H1 (cell line): ENCODE results near the gene KANSL1. TPM values are rescaled to one million over a fixed set of nuclear protein-coding genes. Genes with fewer than 3 reads are reported as not detected.

Experiments used
- CTCF ChIA-PET: fragments of 300-600 bp; sonication (Branson Sonifier 250); formaldehyde crosslinking; loops from one replicate; lab custom pipeline; 2021; ENCODE audit not compliant: partially characterized antibody; lab: Charles Lee
- POLR2A ChIA-PET: fragments of 300-600 bp; sonication (Branson Sonifier 250); formaldehyde crosslinking; loops from one replicate; lab custom pipeline; 2021; ENCODE audit warnings: inconsistent platforms; ENCODE audit not compliant: partially characterized antibody; lab: Charles Lee
- DNase-seq, 2 experiments: peaks; one replicate each; pipeline versions ENCODE4 v3.0.0 to v3.0.0-alpha.2; 2010 to 2022; ENCODE audit warnings: low spot score in 2 of 2, low read depth in 1 of 2, mixed read lengths in 1 of 2
- FAIRE-seq: peaks from 2 replicates; lab custom pipeline; 2011; peaks lifted over from hg19 to GRCh38; lab: Jason Lieb, UNC
- H2AFZ ChIP-seq: 2 replicates; pipeline ENCODE4 v1.8.1; 2012; ENCODE audit warnings: low read length, inconsistent platforms
- H2AK5ac ChIP-seq: 2 replicates; pipeline ENCODE4 v1.6.1; 2013; ENCODE audit warnings: low read depth, low read length
- H2BK120ac ChIP-seq: replicated peaks from 2 replicates; pipeline ENCODE3; 2013; ENCODE audit warnings: low read depth, low read length, inconsistent platforms
- H2BK12ac ChIP-seq: 2 replicates; pipeline ENCODE4 v1.6.1; 2013; ENCODE audit warnings: low read depth, low read length
- H2BK15ac ChIP-seq: 2 replicates; pipeline ENCODE4 v1.6.1; 2013; ENCODE audit warnings: low read length
- H2BK20ac ChIP-seq: 2 replicates; pipeline ENCODE4 v1.6.1; 2013; ENCODE audit warnings: low read length
- H2BK5ac ChIP-seq: 2 replicates; pipeline ENCODE4 v1.6.1; 2013; ENCODE audit warnings: low read depth, low read length
- H3K14ac ChIP-seq: 2 replicates; pipeline ENCODE4 v1.6.1; 2013; ENCODE audit warnings: inconsistent platforms; ENCODE audit not compliant: insufficient read length
- H3K18ac ChIP-seq: 2 replicates; pipeline ENCODE4 v1.6.1; 2013; ENCODE audit warnings: low read length; ENCODE audit errors: extremely low read depth
- H3K23ac ChIP-seq: 2 replicates; pipeline ENCODE4 v1.6.1; 2013; ENCODE audit warnings: inconsistent platforms; ENCODE audit not compliant: insufficient read length
- H3K23me2 ChIP-seq: 2 replicates; pipeline ENCODE4 v1.6.1; 2013; ENCODE audit warnings: low read depth, low read length
- H3K27ac ChIP-seq: 2 replicates; pipeline ENCODE4 v1.6.1; 2011; ENCODE audit warnings: low read depth, low read length, inconsistent platforms
- H3K27me3 ChIP-seq, 4 experiments: replicated peaks in 1 of 4; 1 replicate in 1 of 4; 2 replicates in 3 of 4; pipeline versions ENCODE4 v1.6.1 to v1.8.1; 2011 to 2013; ENCODE audit warnings: low read length in 3 of 4, mild to moderate bottlenecking in 3 of 4, inconsistent platforms in 2 of 4, mixed read lengths in 2 of 4, moderate library complexity in 1 of 4; ENCODE audit not compliant: control insufficient read depth in 3 of 4, insufficient read depth in 3 of 4; ENCODE audit errors: extremely low read depth in 1 of 4
- H3K36me3 ChIP-seq, 4 experiments: 2 replicates each; pipeline versions ENCODE4 v1.6.1 to v1.8.1; 2011 to 2013; ENCODE audit warnings: mild to moderate bottlenecking in 4 of 4, low read length in 3 of 4, moderate library complexity in 2 of 4, control low read depth in 1 of 4, inconsistent platforms in 1 of 4; ENCODE audit not compliant: insufficient read depth in 4 of 4, control insufficient read depth in 2 of 4
- H3K4ac ChIP-seq: replicated peaks from 2 replicates; pipeline ENCODE3; 2013; ENCODE audit warnings: low read length, low read depth, mixed read lengths, inconsistent platforms; ENCODE audit not compliant: insufficient read length
- H3K4me1 ChIP-seq, 4 experiments: replicated peaks in 1 of 4; 1 replicate in 1 of 4; 2 replicates in 3 of 4; pipeline versions ENCODE4 v1.6.1 to v1.8.1; 2011 to 2013; ENCODE audit warnings: low read length in 3 of 4, inconsistent platforms in 2 of 4, mixed read lengths in 1 of 4; ENCODE audit not compliant: insufficient read depth in 4 of 4, control insufficient read depth in 3 of 4
- H3K4me2 ChIP-seq, 2 experiments: 2 replicates each; pipeline versions ENCODE4 v1.6.1 to v1.8.1; 2011 to 2013; ENCODE audit warnings: low read depth in 2 of 2, low read length in 2 of 2, control low read depth in 1 of 2, inconsistent platforms in 1 of 2, mild to moderate bottlenecking in 1 of 2; ENCODE audit not compliant: insufficient read depth in 1 of 2
- H3K4me3 ChIP-seq, 4 experiments: fragments of 200-600, 300-600 bp in 1 of 4; sonication (generic), shearing (Covaris generic), sonication (Bioruptor Twin) in 1 of 4; 2 replicates each; pipeline versions ENCODE4 v1.5.1 to v1.8.1; 2011 to 2016; ENCODE audit warnings: low read length in 4 of 4, low read depth in 3 of 4, control low read depth in 2 of 4, inconsistent platforms in 2 of 4, mild to moderate bottlenecking in 2 of 4, mixed read lengths in 1 of 4, moderate library complexity in 1 of 4; ENCODE audit not compliant: insufficient read depth in 2 of 4; ENCODE audit errors: extremely low read depth in 1 of 4
- H3K56ac ChIP-seq: replicated peaks from 2 replicates; pipeline ENCODE3; 2013; ENCODE audit warnings: low read depth, mild to moderate bottlenecking, mixed read lengths, low read length, inconsistent platforms; ENCODE audit not compliant: insufficient read length
- H3K79me1 ChIP-seq: 2 replicates; pipeline ENCODE4 v1.6.1; 2013; ENCODE audit warnings: low read depth, low read length, control low read depth
- H3K79me2 ChIP-seq, 2 experiments: 2 replicates each; pipeline versions ENCODE4 v1.6.1 to v1.8.1; 2012 to 2013; ENCODE audit warnings: low read length in 2 of 2, mild to moderate bottlenecking in 2 of 2, inconsistent platforms in 1 of 2; ENCODE audit not compliant: insufficient read depth in 2 of 2, control insufficient read depth in 1 of 2
- H3K9ac ChIP-seq, 4 experiments: replicated peaks in 1 of 4; 1 replicate in 1 of 4; 2 replicates in 3 of 4; pipeline versions ENCODE4 v1.6.1 to v1.8.1; 2011 to 2013; ENCODE audit warnings: low read depth in 3 of 4, low read length in 3 of 4, control low read depth in 2 of 4, mild to moderate bottlenecking in 2 of 4, moderate library complexity in 2 of 4, inconsistent platforms in 1 of 4; ENCODE audit errors: extremely low read depth in 1 of 4
- H3K9me3 ChIP-seq, 2 experiments: 2 replicates each; pipeline versions ENCODE4 v1.6.1 to v1.8.1; 2012 to 2013; ENCODE audit warnings: mild to moderate bottlenecking in 2 of 2, moderate library complexity in 2 of 2, control low read depth in 1 of 2, inconsistent platforms in 1 of 2, low read depth in 1 of 2, low read length in 1 of 2, mixed read lengths in 1 of 2; ENCODE audit not compliant: insufficient read depth in 2 of 2
- H4K20me1 ChIP-seq, 2 experiments: replicated peaks in 1 of 2; 2 replicates each; pipeline versions ENCODE3 to v1.8.1; 2011 to 2013; ENCODE audit warnings: inconsistent platforms in 2 of 2, low read length in 2 of 2, mild to moderate bottlenecking in 1 of 2; ENCODE audit not compliant: insufficient read depth in 2 of 2, control insufficient read depth in 1 of 2
- H4K5ac ChIP-seq: 2 replicates; pipeline ENCODE4 v1.6.1; 2013; ENCODE audit warnings: low read length, low read depth, mixed read lengths, inconsistent platforms; ENCODE audit not compliant: insufficient read length
- H4K8ac ChIP-seq: 2 replicates; pipeline ENCODE4 v1.8.0; 2013; ENCODE audit warnings: mild to moderate bottlenecking, moderate library complexity, low read length, inconsistent platforms; ENCODE audit not compliant: insufficient read depth; ENCODE audit errors: extremely low read depth
- H4K91ac ChIP-seq: replicated peaks from 2 replicates; pipeline ENCODE3; 2013; ENCODE audit warnings: low read length, mixed read lengths, inconsistent platforms; ENCODE audit not compliant: insufficient read length
- FOSL1 ChIP-seq: IDR thresholded peaks from 2 replicates; pipeline ENCODE4 v1.6.1; 2011; ENCODE audit warnings: mild to moderate bottlenecking, low read depth, low read length, moderate library complexity; ENCODE audit not compliant: insufficient read depth
- KDM1A ChIP-seq: fragments of 200-600, 300-600 bp; sonication (generic); IDR thresholded peaks from 2 replicates; pipeline ENCODE4 v1.7.1; 2016; ENCODE audit warnings: mild to moderate bottlenecking, low read length, borderline replicate concordance
- NRF1 ChIP-seq: IDR thresholded peaks from 2 replicates; pipeline ENCODE4 v1.6.1; 2011; ENCODE audit warnings: mild to moderate bottlenecking, low read depth, low read length, improper control_type of control experiment
- WGBS, 2 experiments: shearing (Covaris generic) in 1 of 2; methylation state at CpG; one replicate each; pipeline versions ENCODE4 v1.1.6 to v1.1.7; 2013 to 2015; ENCODE audit warnings: low lambda C conversion rate in 2 of 2, mixed read lengths in 2 of 2, inconsistent platforms in 1 of 2, low coverage in 1 of 2, missing lambda C conversion rate in 1 of 2; ENCODE audit not compliant: insufficient replicate concordance in 2 of 2, insufficient coverage in 1 of 2, insufficient read length in 1 of 2; ENCODE audit errors: extremely low coverage in 1 of 2, missing lambda C conversion rate in 1 of 2; 5-methylcytosine and 5-hydroxymethylcytosine counted together
- polyA plus RNA-seq, 7 experiments: library from polyadenylated mRNA; depleted of rRNA in 3 of 7; stranded (reverse) in 5 of 7; unstranded in 2 of 7; fragments of >200 nt in 5 of 7; fragments of 200-250 nt in 2 of 7; gene quantifications; 1 replicate in 5 of 7; 2 replicates in 1 of 7; 4 replicates in 1 of 7; pipeline versions ENCODE4 v1.2.1 to v1.2.3, GENCODE V29; 2011 to 2013; ENCODE audit warnings: missing spikeins in 2 of 7, mixed read lengths in 2 of 7
- total RNA-seq: library from RNA; stranded (reverse); fragmentation: NEBNext Ultra II Directional; extraction: Animal tissue kit (Norgen Biotek cat#: 25700); gene quantifications from 2 replicates; pipeline ENCODE4 v1.2.1, GENCODE V29; 2021

Gene KANSL1
- total and polyA plus RNA-seq, 2 of the 8 experiments (the other 6 are each of a cell fraction or from before 2014, with no cell fraction given), result 34.0 to 128 TPM

- Histone ChIP-seq H3K9me3 (no peaks in the 10 kb centered on the region), H4K20me1 (peaks cover 0 to 5% of the 10 kb centered on the region in 2 experiments), H3K27ac (no peak overlapping the region), H3K79me2 (peaks cover 0 to 12% of the 10 kb centered on the region in 2 experiments; a peak in 1 of 4 replicates), H3K4me3 (no peak overlapping the region), H3K56ac (no peak overlapping the region), H3K4ac (no peak overlapping the region), H3K23ac (no peak overlapping the region), H3K14ac (no peak overlapping the region), H3K9ac (no peak overlapping the region), H3K27me3 (no peaks in the 10 kb centered on the region), H2AK5ac (no peak overlapping the region), H2AFZ (no peak overlapping the region), H3K23me2 (no peaks in the 10 kb centered on the region), H3K79me1 (no peaks in the 10 kb centered on the region; the same call in 1 of the 2 replicates), H2BK120ac (no peak overlapping the region), H3K4me2 (no peak overlapping the region), H4K5ac (no peak overlapping the region), H4K8ac (no peak overlapping the region), H2BK5ac (no peak overlapping the region), H2BK12ac (no peak overlapping the region), H3K18ac (no peak overlapping the region), H4K91ac (no peak overlapping the region), H3K36me3 (peaks cover 25 to 63% (median 42%) of the 10 kb centered on the region in 4 experiments), H3K4me1 (no peaks in the 10 kb centered on the region), H2BK20ac (no peak overlapping the region), H2BK15ac (no peak overlapping the region)
- POLR2A ChIA-PET, result interaction anchor here (1.9 kb wide), 1 partner anchor 18 kb away, joined by 8 read pairs; no protein-coding TSS in a partner anchor
- WGBS, 2 experiments, result 93% methylated on average over 3 of the region's 3 CpGs; no CpG with 5 or more reads in 1 of the 2 experiments
- CTCF ChIA-PET, result interaction anchor here (0.8 to 6.2 kb wide), 8 partner anchors 8 to 170 kb away, joined by 3 to 56 read pairs (median 10); no protein-coding TSS in a partner anchor
- TF ChIP-seq NRF1 (no peak), KDM1A (no peak), FOSL1 (no peak)
- FAIRE-seq (no peak), DNase-seq (no peak)
Measured at GRCh38 chr17:46045639-46046038, 147.6 kb downstream of the KANSL1 start.
